ENCODE data around the gene CNNM1.

DNA sequence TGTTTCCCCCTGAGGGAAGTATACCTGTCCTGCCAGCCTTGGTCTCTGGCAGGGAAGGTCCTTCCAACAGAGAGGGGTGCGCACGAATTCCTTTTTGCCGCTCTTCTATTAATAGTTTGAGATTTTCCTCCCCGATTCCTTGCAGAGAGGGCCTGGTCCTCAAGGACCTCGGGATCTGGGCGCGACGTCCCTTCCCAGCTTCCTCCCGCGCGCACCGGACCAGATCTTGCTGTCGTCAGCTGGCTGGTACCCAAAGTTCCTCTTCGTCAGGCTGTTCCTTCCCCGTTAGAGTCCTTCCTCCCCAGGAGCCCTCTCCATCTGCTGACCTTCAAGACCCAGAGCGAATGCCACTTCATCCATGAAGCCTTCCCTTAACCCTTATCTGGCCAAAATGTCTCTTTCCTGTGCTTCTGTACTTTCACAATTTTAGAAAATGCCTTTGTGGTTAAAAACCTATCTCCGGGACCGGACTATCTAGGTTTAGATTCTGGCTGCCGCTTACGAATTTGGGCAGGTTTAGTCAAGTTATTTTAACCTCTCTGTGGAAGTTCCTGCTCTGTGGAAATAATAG lies 102.1 kb downstream of the CNNM1 start:
- TF ChIP-seq, protein P1, sequence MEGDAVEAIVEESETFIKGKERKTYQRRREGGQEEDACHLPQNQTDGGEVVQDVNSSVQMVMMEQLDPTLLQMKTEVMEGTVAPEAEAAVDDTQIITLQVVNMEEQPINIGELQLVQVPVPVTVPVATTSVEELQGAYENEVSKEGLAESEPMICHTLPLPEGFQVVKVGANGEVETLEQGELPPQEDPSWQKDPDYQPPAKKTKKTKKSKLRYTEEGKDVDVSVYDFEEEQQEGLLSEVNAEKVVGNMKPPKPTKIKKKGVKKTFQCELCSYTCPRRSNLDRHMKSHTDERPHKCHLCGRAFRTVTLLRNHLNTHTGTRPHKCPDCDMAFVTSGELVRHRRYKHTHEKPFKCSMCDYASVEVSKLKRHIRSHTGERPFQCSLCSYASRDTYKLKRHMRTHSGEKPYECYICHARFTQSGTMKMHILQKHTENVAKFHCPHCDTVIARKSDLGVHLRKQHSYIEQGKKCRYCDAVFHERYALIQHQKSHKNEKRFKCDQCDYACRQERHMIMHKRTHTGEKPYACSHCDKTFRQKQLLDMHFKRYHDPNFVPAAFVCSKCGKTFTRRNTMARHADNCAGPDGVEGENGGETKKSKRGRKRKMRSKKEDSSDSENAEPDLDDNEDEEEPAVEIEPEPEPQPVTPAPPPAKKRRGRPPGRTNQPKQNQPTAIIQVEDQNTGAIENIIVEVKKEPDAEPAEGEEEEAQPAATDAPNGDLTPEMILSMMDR (IDR thresholded peaks at IDR 0.05): no peak
- no peak for TF ChIP-seq POLR2A (IDR thresholded peaks at IDR 0.05)
